K562 (cell line): Measurements from ENCODE around the gene DDX54. TPM values are rescaled to one million over a fixed set of nuclear protein-coding genes. Genes with fewer than 3 reads are reported as not detected.

ENCODE experiments used
- CBX1 ChIP-seq: sonication (generic); IDR thresholded peaks from 2 replicates; pipeline ENCODE4 v1.6.1; 2016; ENCODE audit warnings: antibody characterized with exemption, low read depth, mild to moderate bottlenecking
- CHCHD3 ChIP-seq: fragments of 250-450 bp; sonication (Bioruptor Pico); IDR thresholded peaks from 2 replicates; pipeline ENCODE4 v2.1.2; 2022; ENCODE audit warnings: mild to moderate bottlenecking
- EP400 ChIP-seq: fragments of 450-650 bp; IDR thresholded peaks from 2 replicates; pipeline ENCODE4 v1.6.1; 2017; ENCODE audit warnings: antibody characterized with exemption, mild to moderate bottlenecking, moderate library complexity
- FOSL1 ChIP-seq: fragments of 200-800 bp; sonication (Bioruptor generic); conservative IDR thresholded peaks from 2 replicates; pipeline ENCODE4 v1.6.1; 2016; ENCODE audit warnings: missing genetic modification characterization, missing compliant biosample characterization
- FOXJ3 ChIP-seq: sonication (generic); formaldehyde crosslinking; IDR thresholded peaks from 2 replicates; pipeline ENCODE4 v1.4.0; 2020; ENCODE audit warnings: mild to moderate bottlenecking, missing genetic modification reagents
- GATA2 ChIP-seq: sonication (generic); formaldehyde crosslinking; IDR thresholded peaks from 2 replicates; pipeline ENCODE4 v1.4.0; 2020; ENCODE audit warnings: mild to moderate bottlenecking, missing genetic modification reagents
- HDAC3 ChIP-seq: fragments of 450-650 bp; IDR thresholded peaks from 2 replicates; pipeline ENCODE4 v1.6.1; 2018; ENCODE audit warnings: borderline replicate concordance, mild to moderate bottlenecking, moderate library complexity; ENCODE audit not compliant: partially characterized antibody
- JUND ChIP-seq, 2 experiments: IDR thresholded peaks; 2 replicates in 1 of 2; 3 replicates in 1 of 2; pipeline ENCODE4 v1.6.1; 2011; ENCODE audit warnings: borderline replicate concordance in 2 of 2, low read depth in 2 of 2, low read length in 2 of 2, improper control_type of control experiment in 1 of 2, missing biosample characterization in 1 of 2, missing genetic modification characterization in 1 of 2, missing genetic modification reagents in 1 of 2
- MCM3 ChIP-seq: fragments of 450-650 bp; IDR thresholded peaks from 2 replicates; pipeline ENCODE4 v1.6.1; 2016
- NFE2 ChIP-seq: IDR thresholded peaks from 2 replicates; pipeline ENCODE4 v1.6.1; 2014; ENCODE audit warnings: antibody characterized with exemption, low read depth
- POLR2G ChIP-seq: fragments of 200-400 bp; formaldehyde crosslinking; IDR thresholded peaks from 2 replicates; pipeline ENCODE4 v1.6.1; 2017; ENCODE audit warnings: low read depth, mild to moderate bottlenecking, antibody characterized with exemption, low read length, moderate library complexity
- SOX6 ChIP-seq: fragments of 450-650 bp; IDR thresholded peaks from 2 replicates; pipeline ENCODE4 v1.6.1; 2014; ENCODE audit warnings: mild to moderate bottlenecking
- SP1 ChIP-seq: sonication (generic); formaldehyde crosslinking; IDR thresholded peaks from 2 replicates; pipeline ENCODE4 v1.8.1; 2022; ENCODE audit warnings: mild to moderate bottlenecking, missing genetic modification reagents
- TAL1 ChIP-seq: fragments of 450-650 bp; IDR thresholded peaks from 2 replicates; pipeline ENCODE4 v1.6.1; 2016; ENCODE audit warnings: mild to moderate bottlenecking
- TRIM24 ChIP-seq, 2 experiments: fragments of 450-650 bp; IDR thresholded peaks; 2 replicates each; pipeline ENCODE4 v1.6.1; 2016
- ZEB2 ChIP-seq: fragments of 450-650 bp; IDR thresholded peaks from 2 replicates; pipeline ENCODE4 v1.6.1; 2016
- ZNF584 ChIP-seq: fragments of 200-800 bp; sonication (Bioruptor generic); IDR thresholded peaks from 2 replicates; pipeline ENCODE4 v1.6.1; 2016; ENCODE audit warnings: low read depth, mild to moderate bottlenecking, missing genetic modification characterization, missing compliant biosample characterization
- ZNF780A ChIP-seq: fragments of 250-450 bp; sonication (Bioruptor Pico); IDR thresholded peaks from 2 replicates; pipeline ENCODE4 v1.5.0; 2021; ENCODE audit warnings: mild to moderate bottlenecking
- polyA plus RNA-seq, 8 experiments: library from polyadenylated mRNA; depleted of rRNA in 4 of 8; stranded (reverse) in 5 of 8; unstranded in 3 of 8; fragments of >200 nt; fragmentation: Nextera tagmentation in 2 of 8; fragmentation: Illumina TruSeq in 1 of 8; extraction: Ambion mirVana in 2 of 8; extraction: Trizol in 1 of 8; gene quantifications; 2 replicates each; pipeline versions ENCODE4 v1.2.1 to v1.2.3, GENCODE V29; 2011 to 2014; ENCODE audit warnings: inconsistent platforms in 1 of 8, missing spikeins in 1 of 8
- total RNA-seq, 7 experiments: library from RNA; depleted of rRNA in 6 of 7; stranded (reverse); fragments of >200 nt in 6 of 7; fragmentation: Illumina TruSeq in 2 of 7; extraction: Trizol in 2 of 7; gene quantifications; 2 replicates each; pipeline versions ENCODE4 v1.2.1 to v1.2.3, GENCODE V29; 2011 to 2021; ENCODE audit warnings: low replicate concordance in 1 of 7
- TF ChIP-seq, protein P1 (sequence below), 2 experiments: fragments of 250-450 bp in 1 of 2; fragments of 450-650 bp in 1 of 2; sonication (Bioruptor Pico) in 1 of 2; IDR thresholded peaks; 2 replicates each; pipeline versions ENCODE4 v1.6.1 to v1.8.0; 2016 to 2021; ENCODE audit warnings: mild to moderate bottlenecking in 2 of 2, moderate library complexity in 2 of 2, missing compliant biosample characterization in 1 of 2, missing genetic modification characterization in 1 of 2
- TF ChIP-seq, protein P2 (sequence below), 2 experiments: fragments of 450-650 bp; conservative IDR thresholded peaks; 2 replicates each; pipeline ENCODE4 v1.6.1; 2017; ENCODE audit warnings: mild to moderate bottlenecking in 2 of 2, moderate library complexity in 2 of 2
- TF ChIP-seq, protein P3 (sequence below), 2 experiments: fragments of 200-800 bp in 1 of 2; sonication (Bioruptor generic) in 1 of 2; sonication (generic) in 1 of 2; formaldehyde crosslinking in 1 of 2; IDR thresholded peaks in 1 of 2; conservative IDR thresholded peaks in 1 of 2; 2 replicates each; pipeline versions ENCODE4 v1.5.0 to v1.6.1; 2016 to 2020; ENCODE audit warnings: missing compliant biosample characterization in 1 of 2, missing genetic modification characterization in 1 of 2, missing genetic modification reagents in 1 of 2
- TF ChIP-seq, protein P4 (sequence below): fragments of 450-650 bp; formaldehyde crosslinking; IDR thresholded peaks from 2 replicates; pipeline ENCODE4 v1.4.0; 2020; ENCODE audit warnings: mild to moderate bottlenecking, moderate library complexity

The DDX54 gene
- total and polyA plus RNA-seq, 9 of the 15 experiments (the other 6 are each of a cell fraction or from before 2014, with no cell fraction given), result 1.4 to 135 (median 51.4) TPM

DNA sequence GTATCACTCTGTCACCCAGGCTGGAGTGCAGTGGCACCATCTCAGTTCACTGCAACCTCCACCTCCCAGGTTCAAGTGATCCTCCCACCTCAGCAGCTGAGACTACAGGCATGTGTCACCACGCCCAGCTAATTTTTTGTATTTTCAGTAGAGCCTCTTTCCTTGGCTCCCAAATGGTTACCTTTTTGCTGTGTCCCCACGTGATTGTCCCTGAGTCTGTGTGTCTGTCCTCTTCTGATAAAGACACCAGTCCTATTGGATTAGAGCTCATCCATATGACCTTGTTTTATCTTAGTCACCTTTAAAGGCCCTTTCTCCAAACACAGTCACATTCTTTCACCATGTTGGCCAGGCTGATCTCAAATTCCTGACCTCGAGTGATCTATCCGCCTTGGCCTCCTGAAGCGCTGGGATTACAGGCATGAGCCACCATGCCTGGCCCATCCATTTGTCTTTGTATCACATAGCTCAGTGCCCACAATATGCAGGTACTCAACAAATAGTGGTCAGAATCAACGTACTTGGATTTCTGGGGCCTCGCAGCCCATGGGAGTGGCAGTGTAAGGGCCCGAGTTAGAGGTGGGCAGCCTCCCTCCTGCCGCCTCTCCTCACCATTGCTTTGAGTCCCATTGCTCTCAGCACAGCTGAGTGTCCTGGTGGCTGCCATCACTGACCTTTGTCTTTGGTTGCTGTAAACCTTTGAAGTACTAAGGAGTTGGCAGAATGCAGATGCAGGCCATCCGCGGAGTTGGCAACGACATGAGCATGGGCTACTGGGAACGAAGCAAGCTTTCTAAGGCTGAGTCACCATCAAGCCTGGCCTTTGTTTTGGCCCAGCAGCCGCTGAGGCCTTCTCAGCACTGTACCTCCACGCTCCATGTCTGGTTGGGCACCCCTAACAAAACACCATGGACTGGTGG, 45.3 kb upstream of the DDX54 start (continued):
- TF ChIP-seq TRIM24 (IDR thresholded peaks at IDR 0.05) (peak; percentile 60 to 65; a peak in 2 of 4 replicates), POLR2G (no peak), MCM3 (no peak), CBX1 (no peak), SP1 (CRISPR knock-in tag) (0 out of 2 replicates have a peak, but pooled peaks have one; percentile 51), ZEB2 (peak; percentile 50; the same call in 1 of the 2 replicates), SOX6 (peak; percentile 44; the same call in 1 of the 2 replicates), HDAC3 (peak; percentile 62), JUND (IDR thresholded peaks at IDR 0.05; ENCODE audit: borderline replicate concordance, low read depth, low read length) (no peak), JUND (tag; IDR thresholded peaks at IDR 0.05; ENCODE audit: borderline replicate concordance, low read depth, low read length) (no peak), GATA2 (0 out of 2 replicates have a peak, but pooled peaks have one; percentile 13), NFE2 (peak; percentile 34; the same call in 1 of the 2 replicates), ZNF584 (CRISPR knock-in tag) (peak; percentile 14), EP400 (no peak), FOXJ3 (CRISPR knock-in tag) (no peak), CHCHD3 (no peak), ZNF780A (CRISPR knock-in tag) (no peak), FOSL1 (tag) (peak; percentile 81), TAL1 (peak; percentile 82)
- TF ChIP-seq, protein P1, sequence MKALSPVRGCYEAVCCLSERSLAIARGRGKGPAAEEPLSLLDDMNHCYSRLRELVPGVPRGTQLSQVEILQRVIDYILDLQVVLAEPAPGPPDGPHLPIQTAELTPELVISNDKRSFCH (CRISPR knock-in tag; IDR thresholded peaks at IDR 0.05), result 0 out of 2 replicates have a peak, but pooled peaks have one; percentile 20
- TF ChIP-seq, protein P1 (tag; IDR thresholded peaks at IDR 0.05), result 0 out of 2 replicates have a peak, but pooled peaks have one; percentile 14
- TF ChIP-seq, protein P2, sequence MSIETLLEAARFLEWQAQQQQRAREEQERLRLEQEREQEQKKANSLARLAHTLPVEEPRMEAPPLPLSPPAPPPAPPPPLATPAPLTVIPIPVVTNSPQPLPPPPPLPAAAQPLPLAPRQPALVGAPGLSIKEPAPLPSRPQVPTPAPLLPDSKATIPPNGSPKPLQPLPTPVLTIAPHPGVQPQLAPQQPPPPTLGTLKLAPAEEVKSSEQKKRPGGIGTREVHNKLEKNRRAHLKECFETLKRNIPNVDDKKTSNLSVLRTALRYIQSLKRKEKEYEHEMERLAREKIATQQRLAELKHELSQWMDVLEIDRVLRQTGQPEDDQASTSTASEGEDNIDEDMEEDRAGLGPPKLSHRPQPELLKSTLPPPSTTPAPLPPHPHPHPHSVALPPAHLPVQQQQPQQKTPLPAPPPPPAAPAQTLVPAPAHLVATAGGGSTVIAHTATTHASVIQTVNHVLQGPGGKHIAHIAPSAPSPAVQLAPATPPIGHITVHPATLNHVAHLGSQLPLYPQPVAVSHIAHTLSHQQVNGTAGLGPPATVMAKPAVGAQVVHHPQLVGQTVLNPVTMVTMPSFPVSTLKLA (conservative IDR thresholded peaks at IDR 0.05), result peak in 1 of 2 experiments; percentile 70; a peak in 3 of 4 replicates
- TF ChIP-seq, protein P3, sequence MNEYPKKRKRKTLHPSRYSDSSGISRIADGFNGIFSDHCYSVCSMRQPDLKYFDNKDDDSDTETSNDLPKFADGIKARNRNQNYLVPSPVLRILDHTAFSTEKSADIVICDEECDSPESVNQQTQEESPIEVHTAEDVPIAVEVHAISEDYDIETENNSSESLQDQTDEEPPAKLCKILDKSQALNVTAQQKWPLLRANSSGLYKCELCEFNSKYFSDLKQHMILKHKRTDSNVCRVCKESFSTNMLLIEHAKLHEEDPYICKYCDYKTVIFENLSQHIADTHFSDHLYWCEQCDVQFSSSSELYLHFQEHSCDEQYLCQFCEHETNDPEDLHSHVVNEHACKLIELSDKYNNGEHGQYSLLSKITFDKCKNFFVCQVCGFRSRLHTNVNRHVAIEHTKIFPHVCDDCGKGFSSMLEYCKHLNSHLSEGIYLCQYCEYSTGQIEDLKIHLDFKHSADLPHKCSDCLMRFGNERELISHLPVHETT (CRISPR knock-in tag; conservative IDR thresholded peaks at IDR 0.05 in 1 of 2, IDR thresholded peaks at IDR 0.05 in 1 of 2), result peak in 1 of 2 experiments; percentile 53; a peak in 2 of 4 replicates
- TF ChIP-seq, protein P4, sequence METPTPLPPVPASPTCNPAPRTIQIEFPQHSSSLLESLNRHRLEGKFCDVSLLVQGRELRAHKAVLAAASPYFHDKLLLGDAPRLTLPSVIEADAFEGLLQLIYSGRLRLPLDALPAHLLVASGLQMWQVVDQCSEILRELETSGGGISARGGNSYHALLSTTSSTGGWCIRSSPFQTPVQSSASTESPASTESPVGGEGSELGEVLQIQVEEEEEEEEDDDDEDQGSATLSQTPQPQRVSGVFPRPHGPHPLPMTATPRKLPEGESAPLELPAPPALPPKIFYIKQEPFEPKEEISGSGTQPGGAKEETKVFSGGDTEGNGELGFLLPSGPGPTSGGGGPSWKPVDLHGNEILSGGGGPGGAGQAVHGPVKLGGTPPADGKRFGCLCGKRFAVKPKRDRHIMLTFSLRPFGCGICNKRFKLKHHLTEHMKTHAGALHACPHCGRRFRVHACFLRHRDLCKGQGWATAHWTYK (CRISPR knock-in tag), result 0 out of 2 replicates have a peak, but pooled peaks have one; percentile 16
